ENCODE data around the gene GSN.

Gene GSN

DNA sequence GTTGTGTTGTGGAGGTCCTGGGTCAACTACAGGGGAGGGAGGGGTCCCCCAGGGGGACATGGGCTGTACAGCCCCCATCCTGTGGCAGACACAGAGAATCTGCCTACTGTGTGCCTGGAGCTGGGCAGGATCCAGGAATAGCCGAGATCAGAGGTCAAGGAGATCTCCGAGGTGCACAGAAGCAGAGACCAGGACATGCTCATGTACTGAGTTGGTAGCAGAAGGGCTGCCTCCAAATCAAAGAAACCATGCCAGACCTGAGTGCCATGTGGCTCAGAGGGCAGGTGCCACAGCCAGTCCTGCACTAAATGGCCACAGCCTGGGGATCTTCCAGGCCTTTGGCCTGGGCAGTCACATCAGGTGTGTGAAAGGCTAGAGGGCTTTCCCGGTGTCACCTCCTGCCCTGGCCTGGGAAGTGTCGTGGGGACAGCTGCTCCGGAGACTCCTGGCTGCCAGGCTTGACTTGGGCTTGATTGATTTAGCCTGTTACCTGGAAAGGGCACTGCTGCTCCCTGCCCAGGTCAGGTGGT lies 27.8 kb downstream of the GSN start:
- Histone ChIP-seq H3K9ac (ENCODE audit: low read depth in 1 of 2, low read length in 2 of 2) (peak overlapping the region; percentile 20 to 27), H3K27ac (ENCODE audit: low read depth in 2 of 2, low read length in 2 of 2) (peak overlapping the region; percentile 82 to 89), H3K36me3 (ENCODE audit: control insufficient read depth in 2 of 2, insufficient read depth in 2 of 2, low read length in 2 of 2) (peaks cover 2 to 8% of the 10 kb centered on the region in 2 donors), H3K9me3 (ENCODE audit: control insufficient read depth in 2 of 2, low read length in 2 of 2) (no peaks in the 10 kb centered on the region), H3K27me3 (ENCODE audit: control insufficient read depth in 2 of 2, insufficient read depth in 2 of 2, low read length in 2 of 2) (no peaks in the 10 kb centered on the region), H3K4me1 (ENCODE audit: control insufficient read depth in 2 of 2, insufficient read depth in 2 of 2, low read length in 2 of 2) (peaks cover 37 to 49% of the 10 kb centered on the region in 2 donors), H3K4me3 (ENCODE audit: low read length in 2 of 2) (no peak overlapping the region)

DNA sequence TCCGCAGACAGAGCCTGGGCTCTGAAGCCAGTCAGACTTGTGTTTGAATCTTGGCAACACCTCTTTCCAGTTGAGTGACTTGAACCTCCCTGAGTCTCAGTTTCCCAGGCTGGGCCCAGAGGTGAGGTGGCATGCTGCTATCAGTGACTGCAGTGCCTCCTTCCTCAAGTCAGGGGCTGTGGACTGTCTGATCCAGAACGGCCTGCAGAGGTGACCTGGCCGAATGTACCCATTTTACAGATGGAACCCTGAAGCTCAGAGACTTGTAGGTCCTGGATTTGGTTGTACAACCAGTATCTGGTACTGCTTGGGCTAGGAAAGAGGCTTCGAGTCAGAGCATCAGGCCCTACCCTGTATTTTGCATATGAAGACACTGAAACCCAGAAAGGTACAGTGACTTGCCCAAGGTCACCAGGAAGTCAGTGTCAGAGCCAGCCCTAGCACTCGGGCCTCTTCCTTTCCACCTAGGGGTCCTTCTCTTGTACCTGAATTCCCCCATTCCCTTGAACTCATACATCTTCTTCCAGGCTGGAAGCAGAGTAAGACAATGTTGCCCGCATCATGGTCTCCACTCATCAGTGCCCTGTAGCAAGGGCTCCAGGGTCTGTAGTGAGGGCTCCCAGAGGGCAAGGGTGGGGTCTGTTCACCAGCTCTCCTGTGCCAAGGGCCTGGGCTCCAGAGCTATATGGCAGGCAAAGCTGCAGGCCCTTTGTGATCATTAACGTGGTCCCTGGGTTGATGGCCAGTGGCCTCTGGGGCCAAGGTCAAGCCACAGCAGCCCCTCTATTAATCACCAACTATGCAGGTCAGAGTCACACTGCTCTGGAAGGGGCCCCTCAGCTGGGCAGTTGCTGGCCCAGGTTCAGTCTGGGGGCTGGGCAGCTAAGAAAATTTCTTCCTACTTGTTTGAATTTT lies 28.5 kb downstream of the GSN start:
- Histone ChIP-seq H3K9ac (ENCODE audit: low read depth in 1 of 2, low read length in 2 of 2) (peak overlapping the region in 1 of 2 donors; percentile 27), H3K27me3 (ENCODE audit: control insufficient read depth in 2 of 2, insufficient read depth in 2 of 2, low read length in 2 of 2) (no peaks in the 10 kb centered on the region), H3K36me3 (ENCODE audit: control insufficient read depth in 2 of 2, insufficient read depth in 2 of 2, low read length in 2 of 2) (peaks cover 2 to 8% of the 10 kb centered on the region in 2 donors), H3K9me3 (ENCODE audit: control insufficient read depth in 2 of 2, low read length in 2 of 2) (no peaks in the 10 kb centered on the region), H3K27ac (ENCODE audit: low read depth in 2 of 2, low read length in 2 of 2) (peak overlapping the region; percentile 82 to 89), H3K4me1 (ENCODE audit: control insufficient read depth in 2 of 2, insufficient read depth in 2 of 2, low read length in 2 of 2) (peaks cover 37 to 53% of the 10 kb centered on the region in 2 donors), H3K4me3 (ENCODE audit: low read length in 2 of 2) (no peak overlapping the region)

DNA sequence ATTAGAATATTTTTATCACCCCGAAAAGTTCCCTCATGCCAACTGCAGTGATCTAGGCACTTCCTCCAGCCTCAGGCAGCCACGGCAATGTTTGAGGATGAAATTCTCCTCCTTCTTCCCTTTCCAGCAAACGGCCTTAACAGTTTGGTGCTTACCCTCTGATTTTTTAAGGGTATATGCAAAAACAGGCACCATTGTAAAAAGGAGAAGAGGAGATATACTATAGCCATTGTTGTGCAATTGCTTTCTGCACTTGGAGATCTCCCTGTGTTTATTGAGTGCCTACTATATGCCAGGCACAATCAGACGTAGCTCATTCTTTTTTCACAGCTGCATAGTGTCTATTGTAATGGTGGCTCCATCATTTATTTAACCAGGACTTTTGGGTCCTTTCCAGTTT lies 29.4 kb downstream of the GSN start:
- Histone ChIP-seq H3K36me3 (ENCODE audit: control insufficient read depth in 2 of 2, insufficient read depth in 2 of 2, low read length in 2 of 2) (peaks cover 5 to 16% of the 10 kb centered on the region in 2 donors), H3K27me3 (ENCODE audit: control insufficient read depth in 2 of 2, insufficient read depth in 2 of 2, low read length in 2 of 2) (no peaks in the 10 kb centered on the region), H3K9me3 (ENCODE audit: control insufficient read depth in 2 of 2, low read length in 2 of 2) (no peaks in the 10 kb centered on the region), H3K9ac (ENCODE audit: low read depth in 1 of 2, low read length in 2 of 2) (no peak overlapping the region), H3K4me1 (ENCODE audit: control insufficient read depth in 2 of 2, insufficient read depth in 2 of 2, low read length in 2 of 2) (peaks cover 37 to 60% of the 10 kb centered on the region in 2 donors), H3K27ac (ENCODE audit: low read depth in 2 of 2, low read length in 2 of 2) (peak overlapping the region in 1 of 2 donors; percentile 88), H3K4me3 (ENCODE audit: low read length in 2 of 2) (no peak overlapping the region)

DNA sequence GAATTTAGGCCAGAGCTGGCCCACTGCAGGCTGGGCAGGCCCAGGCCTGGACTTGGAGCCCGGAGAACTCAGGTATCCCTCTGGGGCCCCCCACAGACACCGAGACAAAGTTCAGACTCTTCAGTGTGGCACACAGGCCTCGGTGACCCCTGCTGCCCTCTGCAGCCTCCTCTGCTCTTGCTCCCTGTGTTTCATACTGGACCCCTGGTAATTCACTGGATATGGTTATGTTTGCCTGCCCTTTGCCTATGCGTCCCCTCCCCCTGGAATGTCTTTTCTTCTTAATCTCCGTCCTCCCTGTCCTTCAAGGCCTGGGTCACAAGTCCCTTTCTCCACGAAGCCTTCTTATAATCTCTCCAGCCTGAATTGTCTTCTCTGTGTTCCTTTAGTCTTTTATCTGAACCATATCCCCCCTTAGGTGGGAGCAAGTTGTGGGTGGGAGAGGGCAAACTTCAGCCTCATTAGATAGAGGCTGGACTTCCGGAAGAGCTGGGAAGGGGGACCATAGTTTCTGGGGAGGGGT lies 30.1 kb downstream of the GSN start:
- Histone ChIP-seq H3K9ac (ENCODE audit: low read depth in 1 of 2, low read length in 2 of 2) (peak overlapping the region in 1 of 2 donors; percentile 24), H3K36me3 (ENCODE audit: control insufficient read depth in 2 of 2, insufficient read depth in 2 of 2, low read length in 2 of 2) (peaks cover 12 to 23% of the 10 kb centered on the region in 2 donors), H3K4me3 (ENCODE audit: low read length in 2 of 2) (no peak overlapping the region), H3K27ac (ENCODE audit: low read depth in 2 of 2, low read length in 2 of 2) (peak overlapping the region; percentile 86 to 88), H3K4me1 (ENCODE audit: control insufficient read depth in 2 of 2, insufficient read depth in 2 of 2, low read length in 2 of 2) (peaks cover 37 to 61% of the 10 kb centered on the region in 2 donors), H3K27me3 (ENCODE audit: control insufficient read depth in 2 of 2, insufficient read depth in 2 of 2, low read length in 2 of 2) (no peaks in the 10 kb centered on the region), H3K9me3 (ENCODE audit: control insufficient read depth in 2 of 2, low read length in 2 of 2) (no peaks in the 10 kb centered on the region)

DNA sequence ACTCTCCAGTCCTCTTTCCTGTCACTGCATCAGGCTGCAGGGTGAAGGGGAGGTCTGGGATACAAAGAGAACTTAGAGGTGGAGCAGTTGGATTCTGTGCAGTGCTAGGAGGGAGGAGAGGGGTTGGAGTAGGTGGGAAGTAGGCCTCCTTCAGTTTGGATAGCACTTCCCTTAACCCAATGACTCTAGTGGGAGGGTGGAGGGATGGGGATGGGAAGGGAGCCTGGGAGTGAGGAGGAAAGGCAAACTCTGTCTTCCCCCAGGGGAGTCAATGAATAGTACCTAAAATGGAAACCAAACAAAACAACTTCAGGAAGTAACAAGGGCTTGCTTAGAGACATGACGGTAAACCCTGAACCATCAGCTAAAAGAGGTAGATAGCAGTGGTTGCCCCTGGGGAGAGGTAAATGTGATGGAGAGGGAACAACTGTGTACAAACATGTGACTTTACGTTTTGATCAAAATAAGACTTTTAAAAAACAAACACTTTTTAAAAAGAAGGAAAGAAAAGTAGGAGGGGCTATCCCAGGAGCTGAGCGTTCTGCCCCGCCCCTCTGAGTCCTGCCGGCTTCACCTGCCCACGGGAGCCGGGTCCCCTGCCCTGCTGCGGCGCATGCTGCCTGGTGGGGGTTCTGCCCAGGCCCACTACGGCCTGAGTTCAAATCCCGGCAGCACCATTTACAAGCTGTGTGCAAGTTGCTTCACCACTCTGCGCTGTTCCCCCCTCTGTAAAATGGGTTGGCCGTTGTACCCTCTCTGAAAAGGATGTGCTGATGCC lies 30.9 kb downstream of the GSN start:
- H3K9me3 ChIP-seq (ENCODE audit: control insufficient read depth in 2 of 2, low read length in 2 of 2) = no peaks in the 10 kb centered on the region
- peaks cover 44 to 64% of the 10 kb centered on the region in 2 donors for H3K4me1 ChIP-seq (ENCODE audit: control insufficient read depth in 2 of 2, insufficient read depth in 2 of 2, low read length in 2 of 2)
- peak overlapping the region; percentile 47 to 79 for H3K9ac ChIP-seq (ENCODE audit: low read depth in 1 of 2, low read length in 2 of 2)
- H3K4me3 ChIP-seq (ENCODE audit: low read length in 2 of 2) = peak overlapping the region; percentile 69 to 72
- H3K27ac ChIP-seq (ENCODE audit: low read depth in 2 of 2, low read length in 2 of 2) = peak overlapping the region; percentile 86 to 88
- peaks cover 20 to 31% of the 10 kb centered on the region in 2 donors for H3K36me3 ChIP-seq (ENCODE audit: control insufficient read depth in 2 of 2, insufficient read depth in 2 of 2, low read length in 2 of 2)
- H3K27me3 ChIP-seq (ENCODE audit: control insufficient read depth in 2 of 2, insufficient read depth in 2 of 2, low read length in 2 of 2) = no peaks in the 10 kb centered on the region

DNA sequence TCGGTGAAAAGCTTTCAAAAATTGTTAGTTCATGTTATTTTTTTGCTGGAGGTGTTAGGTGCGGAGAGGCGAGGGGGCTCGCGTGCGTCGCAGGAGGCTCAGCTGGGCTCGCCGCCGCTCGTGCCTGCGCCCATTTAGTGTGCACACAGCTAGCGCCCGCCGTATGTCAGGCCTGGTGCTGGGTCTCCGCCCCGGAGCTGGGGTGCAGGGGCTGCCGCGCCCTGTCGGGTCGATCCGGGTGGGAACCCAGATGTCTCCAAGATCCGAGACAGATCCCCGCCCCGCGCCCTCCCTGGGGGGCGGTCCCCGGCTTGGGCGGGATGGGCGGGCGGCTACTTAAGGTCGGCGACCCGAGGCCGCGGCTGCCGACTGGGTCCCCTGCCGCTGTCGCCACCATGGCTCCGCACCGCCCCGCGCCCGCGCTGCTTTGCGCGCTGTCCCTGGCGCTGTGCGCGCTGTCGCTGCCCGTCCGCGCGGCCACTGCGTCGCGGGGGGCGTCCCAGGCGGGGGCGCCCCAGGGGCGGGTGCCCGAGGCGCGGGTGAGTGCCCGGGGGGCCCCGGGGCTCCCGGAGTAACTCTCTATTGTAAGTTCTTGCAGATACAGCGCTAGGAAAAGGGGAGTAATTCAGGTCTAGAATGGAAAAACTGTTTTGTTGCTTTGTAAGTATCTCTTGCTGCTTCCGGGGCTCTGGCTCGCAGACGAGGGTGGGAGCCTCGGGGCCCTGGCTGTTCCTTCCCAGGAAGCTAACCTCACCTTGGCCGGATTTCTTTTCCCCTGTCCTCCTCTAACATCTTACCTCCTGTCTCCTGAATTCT lies 31.7 kb downstream of the GSN start:
- peak overlapping the region; percentile 72 to 74 for H3K4me3 ChIP-seq (ENCODE audit: low read length in 2 of 2)

DNA sequence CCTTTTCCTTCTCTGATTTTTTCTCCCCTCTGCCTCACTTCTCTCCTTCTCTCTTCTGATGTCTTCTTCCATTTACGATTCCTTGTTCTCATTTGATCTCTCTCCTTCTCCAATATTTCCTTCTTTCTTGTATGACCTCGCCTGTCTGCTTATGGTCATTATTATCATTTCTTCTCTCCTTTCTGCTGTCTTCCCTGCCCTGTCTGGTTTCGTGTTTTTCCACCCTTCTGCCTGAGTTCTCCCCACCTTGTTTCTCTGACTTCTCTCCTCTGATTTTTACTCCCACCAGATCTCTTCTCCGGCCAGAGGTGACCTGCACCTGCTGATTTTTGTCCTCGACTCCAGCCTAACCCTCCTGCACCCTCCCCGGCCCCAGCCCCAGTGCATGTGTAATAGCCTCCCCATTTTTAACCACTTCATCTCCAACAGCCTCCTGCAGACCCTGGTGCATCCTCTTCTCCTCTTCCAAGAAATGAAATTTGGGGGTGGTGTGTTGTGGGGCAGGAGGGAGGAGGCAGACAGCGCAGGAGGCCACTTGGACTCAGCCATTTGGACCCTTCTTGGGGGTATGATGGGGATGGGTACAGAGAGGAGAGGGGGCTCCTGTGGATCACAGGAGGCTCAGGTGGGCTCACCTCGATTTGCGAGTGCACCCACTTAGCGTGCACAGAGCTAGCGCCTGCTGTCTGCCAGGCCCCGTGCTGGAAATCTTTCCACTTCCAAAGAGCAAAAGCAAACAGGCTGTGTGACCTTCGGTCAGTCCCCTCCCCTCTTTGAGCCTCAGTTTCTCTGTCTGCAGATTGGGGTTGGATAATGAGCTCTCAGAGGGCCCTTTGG lies 32.5 kb downstream of the GSN start:
- H3K9ac ChIP-seq (ENCODE audit: low read depth in 1 of 2, low read length in 2 of 2) = peak overlapping the region; percentile 9 to 79
- H3K4me1 ChIP-seq (ENCODE audit: control insufficient read depth in 2 of 2, insufficient read depth in 2 of 2, low read length in 2 of 2) = peaks cover 39 to 59% of the 10 kb centered on the region in 2 donors
- H3K27ac ChIP-seq (ENCODE audit: low read depth in 2 of 2, low read length in 2 of 2) = peak overlapping the region; percentile 63 to 86
- peak overlapping the region; percentile 72 to 74 for H3K4me3 ChIP-seq (ENCODE audit: low read length in 2 of 2)
- no peaks in the 10 kb centered on the region for H3K9me3 ChIP-seq (ENCODE audit: control insufficient read depth in 2 of 2, low read length in 2 of 2)
- peaks cover 33 to 38% of the 10 kb centered on the region in 2 donors for H3K36me3 ChIP-seq (ENCODE audit: control insufficient read depth in 2 of 2, insufficient read depth in 2 of 2, low read length in 2 of 2)
- H3K27me3 ChIP-seq (ENCODE audit: control insufficient read depth in 2 of 2, insufficient read depth in 2 of 2, low read length in 2 of 2) = no peaks in the 10 kb centered on the region

More for the DNA sequence above, 31.7 kb downstream of the GSN start:
- Histone ChIP-seq H3K4me1 (ENCODE audit: control insufficient read depth in 2 of 2, insufficient read depth in 2 of 2, low read length in 2 of 2) (peaks cover 42 to 66% of the 10 kb centered on the region in 2 donors), H3K27me3 (ENCODE audit: control insufficient read depth in 2 of 2, insufficient read depth in 2 of 2, low read length in 2 of 2) (no peaks in the 10 kb centered on the region), H3K36me3 (ENCODE audit: control insufficient read depth in 2 of 2, insufficient read depth in 2 of 2, low read length in 2 of 2) (peaks cover 28 to 34% of the 10 kb centered on the region in 2 donors), H3K27ac (ENCODE audit: low read depth in 2 of 2, low read length in 2 of 2) (peak overlapping the region; percentile 86 to 88), H3K9ac (ENCODE audit: low read depth in 1 of 2, low read length in 2 of 2) (peak overlapping the region; percentile 47 to 79), H3K9me3 (ENCODE audit: control insufficient read depth in 2 of 2, low read length in 2 of 2) (no peaks in the 10 kb centered on the region)

DNA sequence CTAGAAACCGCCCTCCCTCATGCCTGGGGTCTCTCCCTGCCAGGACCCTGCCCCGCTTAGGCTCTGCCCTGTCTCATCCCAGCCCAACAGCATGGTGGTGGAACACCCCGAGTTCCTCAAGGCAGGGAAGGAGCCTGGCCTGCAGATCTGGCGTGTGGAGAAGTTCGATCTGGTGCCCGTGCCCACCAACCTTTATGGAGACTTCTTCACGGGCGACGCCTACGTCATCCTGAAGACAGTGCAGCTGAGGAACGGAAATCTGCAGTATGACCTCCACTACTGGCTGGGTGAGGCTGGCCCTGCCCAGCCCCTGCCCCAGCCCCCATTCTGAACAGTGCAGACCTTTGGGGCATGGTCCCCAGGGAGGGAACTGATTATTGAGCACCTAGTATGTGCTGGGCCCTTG lies 33.9 kb downstream of the GSN start:
- Histone ChIP-seq H3K27ac (ENCODE audit: low read depth in 2 of 2, low read length in 2 of 2) (peak overlapping the region in 1 of 2 donors; percentile 15), H3K9me3 (ENCODE audit: control insufficient read depth in 2 of 2, low read length in 2 of 2) (no peaks in the 10 kb centered on the region), H3K36me3 (ENCODE audit: control insufficient read depth in 2 of 2, insufficient read depth in 2 of 2, low read length in 2 of 2) (peaks cover 40 to 42% of the 10 kb centered on the region in 2 donors), H3K4me1 (ENCODE audit: control insufficient read depth in 2 of 2, insufficient read depth in 2 of 2, low read length in 2 of 2) (peaks cover 32 to 51% of the 10 kb centered on the region in 2 donors), H3K4me3 (ENCODE audit: low read length in 2 of 2) (peak overlapping the region in 1 of 2 donors; percentile 14), H3K9ac (ENCODE audit: low read depth in 1 of 2, low read length in 2 of 2) (peak overlapping the region in 1 of 2 donors; percentile 18), H3K27me3 (ENCODE audit: control insufficient read depth in 2 of 2, insufficient read depth in 2 of 2, low read length in 2 of 2) (no peaks in the 10 kb centered on the region)

Data from mucosa of rectum (tissue), 2 donors.